Right forelimb (tissue), 1 donor: ENCODE data around the gene ITK.

Source experiments
- DNase-seq: peaks from one replicate; pipeline ENCODE4 v3.0.0-alpha.2; 2018

Gene ITK

GRCh38 chr5:157283434-157283833 is 102.8 kb downstream of the ITK start:
- DNase-seq: no peak

GRCh38 chr5:157284458-157285212 is 104.0 kb downstream of the ITK start:
- no peak for DNase-seq

- no peak for DNase-seq
Measured at GRCh38 chr5:157285310-157286035, 104.8 kb downstream of the ITK start.

GRCh38 chr5:157286761-157287211 is 106.1 kb downstream of the ITK start:
- DNase-seq: no peak

- no peak for DNase-seq
Measured at GRCh38 chr5:157288405-157289163, 107.9 kb downstream of the ITK start.

- DNase-seq: no peak
Measured at GRCh38 chr5:157289164-157289819, 108.7 kb downstream of the ITK start.

- no peak for DNase-seq
Measured at GRCh38 chr5:157290156-157290980, 109.7 kb downstream of the ITK start.

GRCh38 chr5:157290981-157291711 is 110.5 kb downstream of the ITK start:
- DNase-seq: no peak

- DNase-seq: no peak
Measured at GRCh38 chr5:157292599-157292998, 112.0 kb downstream of the ITK start.

- DNase-seq: no peak
Measured at GRCh38 chr5:157294407-157295091, 113.9 kb downstream of the ITK start.

- DNase-seq: no peak
Measured at GRCh38 chr5:157295247-157295646, 114.6 kb downstream of the ITK start.

- DNase-seq: no peak
Measured at GRCh38 chr5:157300564-157300963, 119.9 kb downstream of the ITK start.

- no peak for DNase-seq
Measured at GRCh38 chr5:157301066-157301465, 120.4 kb downstream of the ITK start.

GRCh38 chr5:157303023-157303422 is 122.4 kb downstream of the ITK start:
- no peak for DNase-seq

- no peak for DNase-seq
Measured at GRCh38 chr5:157303667-157304327, 123.2 kb downstream of the ITK start.
